Stimulated activated naive CD8-positive, alpha-beta T cell treated with anti-CD3 and anti-CD28 coated beads, Interleukin-15, Interleukin-2, amounts not matched to agents 100 ng/mL and 50 ng/mL, for 24 hours (primary cell): Measurements from ENCODE around the gene BBS4.

Source experiments
- H3K27ac Mint-ChIP-seq: one replicate; pipeline ENCODE4 v1.8.0; 2021; ENCODE audit warnings: mild to moderate bottlenecking, mixed read lengths
- H3K27me3 Mint-ChIP-seq: one replicate; pipeline ENCODE4 v1.8.0; 2021; ENCODE audit warnings: mixed read lengths
- H3K36me3 Mint-ChIP-seq: one replicate; pipeline ENCODE4 v1.8.0; 2021; ENCODE audit warnings: low read depth, mixed read lengths
- H3K4me1 Mint-ChIP-seq: one replicate; pipeline ENCODE4 v1.8.0; 2021; ENCODE audit warnings: low read depth, mixed read lengths
- H3K4me3 Mint-ChIP-seq: one replicate; pipeline ENCODE4 v1.8.0; 2021; ENCODE audit warnings: mild to moderate bottlenecking, mixed read lengths
- H3K9me3 Mint-ChIP-seq: one replicate; pipeline ENCODE4 v1.8.0; 2021; ENCODE audit warnings: mixed read lengths

Gene BBS4

GRCh38 chr15:72728821-72729220 is 42.8 kb downstream of the BBS4 start:
- H3K27me3 Mint-ChIP-seq: no peaks in the 10 kb centered on the region
- H3K4me3 Mint-ChIP-seq: no peak overlapping the region
- no peak overlapping the region for H3K27ac Mint-ChIP-seq
- H3K4me1 Mint-ChIP-seq: no peaks in the 10 kb centered on the region
- H3K36me3 Mint-ChIP-seq: peaks cover 18% of the 10 kb centered on the region
- no peaks in the 10 kb centered on the region for H3K9me3 Mint-ChIP-seq

- Mint-ChIP-seq H3K4me1 (no peaks in the 10 kb centered on the region), H3K36me3 (peaks cover 26% of the 10 kb centered on the region), H3K4me3 (no peak overlapping the region), H3K27me3 (no peaks in the 10 kb centered on the region), H3K9me3 (no peaks in the 10 kb centered on the region), H3K27ac (no peak overlapping the region)
These were observed 46.1 kb downstream of the BBS4 start for GRCh38 chr15:72732086-72732485.

- Mint-ChIP-seq H3K36me3 (peaks cover 30% of the 10 kb centered on the region), H3K27ac (no peak overlapping the region), H3K4me1 (no peaks in the 10 kb centered on the region), H3K9me3 (no peaks in the 10 kb centered on the region), H3K27me3 (no peaks in the 10 kb centered on the region), H3K4me3 (no peak overlapping the region)
These were observed 46.5 kb downstream of the BBS4 start for GRCh38 chr15:72732516-72732915.

GRCh38 chr15:72733941-72734738 is 48.1 kb downstream of the BBS4 start:
- no peak overlapping the region for H3K4me3 Mint-ChIP-seq
- peaks cover 42% of the 10 kb centered on the region for H3K36me3 Mint-ChIP-seq
- H3K27me3 Mint-ChIP-seq: no peaks in the 10 kb centered on the region
- peaks cover 4% of the 10 kb centered on the region for H3K4me1 Mint-ChIP-seq
- H3K27ac Mint-ChIP-seq: no peak overlapping the region
- H3K9me3 Mint-ChIP-seq: no peaks in the 10 kb centered on the region

GRCh38 chr15:72735111-72735510 is 49.1 kb downstream of the BBS4 start:
- Mint-ChIP-seq H3K4me3 (no peak overlapping the region), H3K4me1 (peaks cover 13% of the 10 kb centered on the region), H3K27ac (no peak overlapping the region), H3K36me3 (peaks cover 51% of the 10 kb centered on the region), H3K9me3 (no peaks in the 10 kb centered on the region), H3K27me3 (no peaks in the 10 kb centered on the region)

- H3K36me3 Mint-ChIP-seq: peaks cover 61% of the 10 kb centered on the region
- H3K4me3 Mint-ChIP-seq: no peak overlapping the region
- H3K4me1 Mint-ChIP-seq: peaks cover 29% of the 10 kb centered on the region
- no peaks in the 10 kb centered on the region for H3K9me3 Mint-ChIP-seq
- H3K27ac Mint-ChIP-seq: no peak overlapping the region
- H3K27me3 Mint-ChIP-seq: no peaks in the 10 kb centered on the region
These were observed 51.1 kb downstream of the BBS4 start for GRCh38 chr15:72737061-72737460.

GRCh38 chr15:72737723-72738122 is 51.7 kb downstream of the BBS4 start:
- Mint-ChIP-seq H3K4me3 (no peak overlapping the region), H3K4me1 (peaks cover 29% of the 10 kb centered on the region), H3K9me3 (no peaks in the 10 kb centered on the region), H3K27ac (peak overlapping the region; percentile 47), H3K27me3 (no peaks in the 10 kb centered on the region), H3K36me3 (peaks cover 59% of the 10 kb centered on the region)

GRCh38 chr15:72740219-72740618 is 54.2 kb downstream of the BBS4 start:
- Mint-ChIP-seq H3K27ac (peak overlapping the region; percentile 57), H3K27me3 (no peaks in the 10 kb centered on the region), H3K36me3 (peaks cover 53% of the 10 kb centered on the region), H3K4me3 (peak overlapping the region; percentile 42), H3K9me3 (no peaks in the 10 kb centered on the region), H3K4me1 (peaks cover 29% of the 10 kb centered on the region)

GRCh38 chr15:72749700-72750099 is 63.7 kb downstream of the BBS4 start:
- Mint-ChIP-seq H3K4me3 (no peak overlapping the region), H3K27me3 (no peaks in the 10 kb centered on the region), H3K9me3 (no peaks in the 10 kb centered on the region), H3K4me1 (peaks cover 34% of the 10 kb centered on the region), H3K27ac (no peak overlapping the region), H3K36me3 (peaks cover 57% of the 10 kb centered on the region)

GRCh38 chr15:72751751-72752455 is 65.9 kb downstream of the BBS4 start:
- H3K27me3 Mint-ChIP-seq: no peaks in the 10 kb centered on the region
- H3K4me3 Mint-ChIP-seq: no peak overlapping the region
- no peaks in the 10 kb centered on the region for H3K9me3 Mint-ChIP-seq
- peaks cover 68% of the 10 kb centered on the region for H3K36me3 Mint-ChIP-seq
- peaks cover 45% of the 10 kb centered on the region for H3K4me1 Mint-ChIP-seq
- peak overlapping the region; percentile 2 for H3K27ac Mint-ChIP-seq

GRCh38 chr15:72754096-72754495 is 68.1 kb downstream of the BBS4 start:
- Mint-ChIP-seq H3K9me3 (no peaks in the 10 kb centered on the region), H3K4me3 (no peak overlapping the region), H3K27ac (no peak overlapping the region), H3K36me3 (peaks cover 77% of the 10 kb centered on the region), H3K27me3 (no peaks in the 10 kb centered on the region), H3K4me1 (peaks cover 45% of the 10 kb centered on the region)

- Mint-ChIP-seq H3K4me1 (peaks cover 26% of the 10 kb centered on the region), H3K27me3 (no peaks in the 10 kb centered on the region), H3K27ac (no peak overlapping the region), H3K9me3 (no peaks in the 10 kb centered on the region), H3K36me3 (peaks cover 87% of the 10 kb centered on the region), H3K4me3 (no peak overlapping the region)
These were observed 72.2 kb downstream of the BBS4 start for GRCh38 chr15:72758182-72758581.

GRCh38 chr15:72760590-72761260 is 74.7 kb downstream of the BBS4 start:
- no peaks in the 10 kb centered on the region for H3K9me3 Mint-ChIP-seq
- H3K4me3 Mint-ChIP-seq: no peak overlapping the region
- peaks cover under 1% of the 10 kb centered on the region for H3K4me1 Mint-ChIP-seq
- no peak overlapping the region for H3K27ac Mint-ChIP-seq
- peaks cover 78% of the 10 kb centered on the region for H3K36me3 Mint-ChIP-seq
- H3K27me3 Mint-ChIP-seq: no peaks in the 10 kb centered on the region

- Mint-ChIP-seq H3K9me3 (peaks cover 8% of the 10 kb centered on the region), H3K27me3 (no peaks in the 10 kb centered on the region), H3K36me3 (peaks cover 83% of the 10 kb centered on the region), H3K27ac (no peak overlapping the region), H3K4me3 (no peak overlapping the region), H3K4me1 (no peaks in the 10 kb centered on the region)
These were observed 78.6 kb downstream of the BBS4 start for GRCh38 chr15:72764656-72765055.

- Mint-ChIP-seq H3K27ac (no peak overlapping the region), H3K9me3 (peaks cover 8% of the 10 kb centered on the region), H3K36me3 (peaks cover 85% of the 10 kb centered on the region), H3K27me3 (no peaks in the 10 kb centered on the region), H3K4me3 (no peak overlapping the region), H3K4me1 (peaks cover 4% of the 10 kb centered on the region)
These were observed 80.0 kb downstream of the BBS4 start for GRCh38 chr15:72766025-72766424.
